ENCODE results near the gene ELMO3.

ELMO3 gene

DNA sequence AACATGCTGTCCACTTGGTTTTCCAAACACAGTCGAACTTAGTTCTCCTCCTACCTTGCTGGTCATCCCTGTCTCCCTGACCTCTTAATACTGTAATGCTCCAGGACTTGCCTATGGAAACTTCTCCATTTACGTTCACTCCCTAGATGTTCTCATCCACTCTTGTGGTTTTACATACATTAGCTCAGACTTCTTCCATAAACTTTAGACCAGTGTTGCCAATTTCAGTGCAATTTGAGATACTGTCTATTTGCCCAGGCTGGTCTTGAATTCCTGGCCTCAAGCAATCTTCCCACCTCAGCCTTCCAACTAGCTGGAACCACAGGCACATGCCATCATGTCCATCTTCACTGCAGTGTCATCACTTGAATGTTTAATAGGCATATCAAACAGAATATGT, 16.6 kb upstream of the ELMO3 start:
- no peak for DNase-seq (ENCODE audit: low spot score)
- H3K27me3 Mint-ChIP-seq (ENCODE audit: low read depth) = peaks cover 8% of the 10 kb centered on the region
- peaks cover 21% of the 10 kb centered on the region for H3K4me1 Mint-ChIP-seq (ENCODE audit: low read depth)
- H3K9me3 Mint-ChIP-seq = no peaks in the 10 kb centered on the region
- H3K4me3 Mint-ChIP-seq = no peak overlapping the region
- no peaks in the 10 kb centered on the region for H3K36me3 Mint-ChIP-seq (ENCODE audit: low read depth)
- no peak overlapping the region for H3K27ac Mint-ChIP-seq

DNA sequence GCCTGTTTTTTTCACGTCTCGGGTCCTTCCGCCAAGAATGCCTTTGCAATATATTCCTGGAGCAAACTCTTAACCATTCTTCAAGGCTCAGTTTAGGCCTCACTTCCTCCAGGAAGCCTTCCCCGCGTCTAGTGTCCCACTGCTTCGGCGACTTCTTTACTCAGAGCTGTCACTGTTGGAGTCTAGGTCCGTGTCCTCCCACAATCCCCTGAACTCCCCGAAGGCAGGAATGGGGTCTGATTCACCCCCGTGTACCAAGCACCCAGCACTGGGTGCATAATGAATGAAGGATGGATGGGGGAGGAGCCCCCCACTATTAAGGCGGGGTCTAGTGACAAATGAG, 15.7 kb upstream of the ELMO3 start:
- no peak for DNase-seq (ENCODE audit: low spot score)
- H3K27me3 Mint-ChIP-seq (ENCODE audit: low read depth) = peaks cover 8% of the 10 kb centered on the region
- H3K27ac Mint-ChIP-seq = no peak overlapping the region
- no peaks in the 10 kb centered on the region for H3K36me3 Mint-ChIP-seq (ENCODE audit: low read depth)
- no peak overlapping the region for H3K4me3 Mint-ChIP-seq
- no peaks in the 10 kb centered on the region for H3K9me3 Mint-ChIP-seq
- H3K4me1 Mint-ChIP-seq (ENCODE audit: low read depth) = peaks cover 16% of the 10 kb centered on the region

DNA sequence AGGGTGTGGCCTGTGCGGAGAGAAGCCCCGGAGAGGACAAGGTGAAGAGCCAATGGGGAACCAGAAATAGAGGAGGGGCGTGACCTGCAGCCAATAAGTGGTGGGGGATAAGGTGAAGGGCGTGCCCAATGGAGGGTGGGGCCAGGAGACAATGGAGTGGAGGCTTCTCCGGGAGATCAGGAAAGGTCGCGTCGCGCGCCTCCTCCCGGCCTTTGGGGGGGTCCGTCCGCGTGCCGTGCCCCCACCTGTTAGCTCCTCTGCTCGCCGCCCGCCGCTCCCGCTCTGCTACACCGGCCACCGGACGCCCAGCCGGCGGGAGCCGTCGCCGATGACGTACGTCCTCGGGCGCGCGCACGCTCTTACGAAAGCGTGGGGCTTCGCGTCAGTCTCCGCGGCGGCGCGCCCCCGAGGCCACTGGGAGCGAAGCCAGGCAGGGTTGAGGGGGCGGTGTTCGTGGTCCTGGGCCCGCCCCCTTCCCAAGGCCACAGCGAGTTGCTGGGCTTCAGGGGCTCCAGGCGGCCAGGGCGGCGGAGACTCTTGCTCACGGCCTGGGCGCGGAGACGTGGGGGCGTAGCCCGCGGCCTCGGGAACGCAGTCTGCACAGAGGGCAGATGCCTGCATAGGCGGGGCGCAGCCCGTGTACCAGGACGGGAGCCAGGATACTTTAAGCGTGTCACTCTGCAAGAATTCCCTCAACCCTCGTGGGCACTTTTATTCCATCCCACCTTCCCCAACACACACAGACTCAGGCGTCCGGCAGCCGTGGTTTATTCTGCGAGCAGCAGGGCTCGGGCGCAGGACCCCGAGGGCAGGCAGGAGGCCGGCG, 15.1 kb upstream of the ELMO3 start, which contains the start of gene MATCAP1:
Gene MATCAP1 (minus strand): TSS at position 337 of the 826 bp plus-strand sequence. CDS start 3,353 bp downstream, outside the sequence.
- no peaks in the 10 kb centered on the region for H3K36me3 Mint-ChIP-seq (ENCODE audit: low read depth)
- peaks cover 8% of the 10 kb centered on the region for H3K27me3 Mint-ChIP-seq (ENCODE audit: low read depth)
- H3K27ac Mint-ChIP-seq = peak within 1 kb of the TSS; percentile 66
- DNase-seq (ENCODE audit: low spot score) = peak; percentile 94
- H3K9me3 Mint-ChIP-seq = no peaks in the 10 kb centered on the region
- H3K4me1 Mint-ChIP-seq (ENCODE audit: low read depth) = peaks cover 13% of the 10 kb centered on the region
- H3K4me3 Mint-ChIP-seq = peak within 1 kb of the TSS; percentile 90

DNA sequence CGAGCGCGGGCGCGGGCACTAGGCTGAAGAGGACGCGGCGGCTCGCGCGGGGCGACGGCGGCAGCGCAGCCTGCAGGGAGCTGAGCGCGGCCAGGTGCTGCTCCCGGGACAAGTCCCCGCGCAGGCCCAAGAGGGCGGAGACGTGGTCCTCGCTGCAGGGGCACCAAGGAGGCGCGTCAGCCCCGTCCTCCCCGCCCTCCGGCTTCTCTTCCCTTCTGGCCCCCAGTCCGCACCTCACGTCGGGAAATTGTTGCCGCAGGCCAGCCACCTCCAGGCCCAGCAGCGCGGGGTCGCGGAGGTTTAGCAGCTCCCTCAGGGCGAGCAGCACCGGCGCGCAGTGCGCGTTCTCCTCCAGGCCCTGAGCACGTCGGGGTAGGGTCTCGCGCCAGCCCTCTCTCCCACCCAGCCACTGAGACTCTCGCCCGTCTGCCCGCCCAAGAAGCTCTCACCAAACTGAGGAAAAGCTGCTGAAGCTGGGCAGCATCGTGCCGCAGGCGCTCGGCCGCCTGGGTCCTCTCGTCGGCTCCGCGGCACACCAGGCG, 14.4 kb upstream of the ELMO3 start:
- H3K9me3 Mint-ChIP-seq = no peaks in the 10 kb centered on the region
- H3K27ac Mint-ChIP-seq = no peak overlapping the region
- H3K36me3 Mint-ChIP-seq (ENCODE audit: low read depth) = no peaks in the 10 kb centered on the region
- H3K4me1 Mint-ChIP-seq (ENCODE audit: low read depth) = peaks cover 10% of the 10 kb centered on the region
- H3K27me3 Mint-ChIP-seq (ENCODE audit: low read depth) = peaks cover 8% of the 10 kb centered on the region
- H3K4me3 Mint-ChIP-seq = peak overlapping the region; percentile 90
- DNase-seq (ENCODE audit: low spot score) = no peak

DNA sequence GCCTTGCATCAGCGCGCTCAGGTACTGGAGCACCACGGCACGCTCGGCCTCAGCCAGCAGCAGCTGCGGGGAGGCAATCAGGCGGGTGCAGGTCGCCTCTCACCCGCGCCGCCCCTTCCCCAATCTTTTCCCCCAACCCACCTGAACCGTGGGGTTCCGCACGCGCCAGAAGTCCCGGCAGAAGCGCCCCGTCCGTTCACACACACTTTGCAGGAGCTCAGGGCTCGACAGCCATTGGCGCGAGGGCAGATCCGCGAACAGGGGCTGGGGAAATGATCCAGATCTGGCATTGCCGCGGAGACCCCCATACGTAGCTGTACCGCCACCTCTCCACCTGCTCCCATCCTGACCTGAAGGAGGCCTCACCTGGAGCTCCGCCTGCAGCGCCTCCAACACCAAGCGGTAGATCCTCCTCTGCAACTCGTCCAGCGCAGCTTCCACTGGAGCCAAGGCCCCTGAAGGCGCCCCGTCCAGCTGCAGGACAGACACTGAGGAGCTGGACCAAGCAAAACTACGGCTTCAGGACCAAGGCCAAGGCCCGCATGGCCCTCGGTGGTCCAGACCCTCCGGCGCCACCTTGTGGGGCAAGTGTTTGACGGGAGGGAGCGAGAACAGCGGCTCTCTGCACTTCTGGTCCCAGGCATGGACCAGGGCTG, 13.8 kb upstream of the ELMO3 start:
- peak overlapping the region; percentile 90 for H3K4me3 Mint-ChIP-seq

DNA sequence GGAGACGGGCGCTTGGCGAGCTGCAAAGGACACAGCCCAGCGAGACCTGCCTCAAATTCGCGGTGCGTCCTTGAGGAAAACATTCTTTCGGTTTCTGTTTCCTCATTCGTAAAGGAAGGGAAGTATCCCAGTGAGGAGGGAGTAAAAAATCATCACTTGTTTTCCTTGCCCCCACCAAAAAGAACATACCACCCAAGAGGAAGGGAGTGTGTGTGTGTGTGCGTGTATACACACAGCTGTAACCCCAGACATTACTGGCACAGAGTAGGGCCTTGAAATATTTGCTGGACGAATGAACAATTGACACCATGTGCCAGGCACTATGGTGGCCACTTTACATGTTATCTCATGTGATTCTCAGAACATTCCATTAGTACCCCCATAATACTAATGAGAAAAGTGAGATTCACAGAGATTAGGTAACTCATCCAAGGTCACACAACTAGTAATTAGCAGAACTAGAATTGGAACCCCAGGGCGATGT, 13.2 kb upstream of the ELMO3 start:
- no peaks in the 10 kb centered on the region for H3K36me3 Mint-ChIP-seq (ENCODE audit: low read depth)
- H3K4me3 Mint-ChIP-seq = peak overlapping the region; percentile 90
- no peak overlapping the region for H3K27ac Mint-ChIP-seq

More for the DNA sequence above, 13.8 kb upstream of the ELMO3 start:
- H3K4me1 Mint-ChIP-seq (ENCODE audit: low read depth) = peaks cover 10% of the 10 kb centered on the region
- peak; percentile 83 for DNase-seq (ENCODE audit: low spot score)
- H3K27ac Mint-ChIP-seq = peak overlapping the region; percentile 85
- peaks cover 8% of the 10 kb centered on the region for H3K27me3 Mint-ChIP-seq (ENCODE audit: low read depth)
- no peaks in the 10 kb centered on the region for H3K9me3 Mint-ChIP-seq
- no peaks in the 10 kb centered on the region for H3K36me3 Mint-ChIP-seq (ENCODE audit: low read depth)

DNA sequence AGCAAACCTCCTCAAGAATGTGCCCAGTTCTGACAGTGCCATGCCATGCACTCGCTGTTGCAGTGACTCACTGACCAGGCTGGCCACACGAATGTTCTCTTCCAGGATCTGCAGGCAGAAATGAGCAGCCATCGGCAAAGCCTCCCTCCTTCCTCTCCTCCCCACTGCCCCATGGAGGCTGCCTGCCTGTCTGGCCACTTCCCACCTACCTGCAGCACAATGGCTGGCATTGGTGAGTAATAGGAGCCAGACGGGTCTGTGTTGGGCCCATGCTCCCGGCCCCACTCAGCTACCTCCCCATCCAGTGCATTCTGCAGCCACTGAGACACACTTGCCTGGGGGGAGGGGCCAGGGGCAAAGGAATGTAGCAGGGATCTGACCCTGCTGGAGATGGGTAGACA, 12.4 kb upstream of the ELMO3 start:
- peaks cover 16% of the 10 kb centered on the region for H3K4me1 Mint-ChIP-seq (ENCODE audit: low read depth)
- no peak overlapping the region for H3K4me3 Mint-ChIP-seq
- no peaks in the 10 kb centered on the region for H3K9me3 Mint-ChIP-seq
- no peaks in the 10 kb centered on the region for H3K36me3 Mint-ChIP-seq (ENCODE audit: low read depth)
- H3K27me3 Mint-ChIP-seq (ENCODE audit: low read depth) = peaks cover 8% of the 10 kb centered on the region
- DNase-seq (ENCODE audit: low spot score) = no peak
- no peak overlapping the region for H3K27ac Mint-ChIP-seq

More for the DNA sequence above, 13.2 kb upstream of the ELMO3 start:
- Mint-ChIP-seq H3K9me3 (no peaks in the 10 kb centered on the region), H3K4me1 (ENCODE audit: low read depth) (peaks cover 10% of the 10 kb centered on the region), H3K27me3 (ENCODE audit: low read depth) (peaks cover 8% of the 10 kb centered on the region)
- no peak for DNase-seq (ENCODE audit: low spot score)

DNA sequence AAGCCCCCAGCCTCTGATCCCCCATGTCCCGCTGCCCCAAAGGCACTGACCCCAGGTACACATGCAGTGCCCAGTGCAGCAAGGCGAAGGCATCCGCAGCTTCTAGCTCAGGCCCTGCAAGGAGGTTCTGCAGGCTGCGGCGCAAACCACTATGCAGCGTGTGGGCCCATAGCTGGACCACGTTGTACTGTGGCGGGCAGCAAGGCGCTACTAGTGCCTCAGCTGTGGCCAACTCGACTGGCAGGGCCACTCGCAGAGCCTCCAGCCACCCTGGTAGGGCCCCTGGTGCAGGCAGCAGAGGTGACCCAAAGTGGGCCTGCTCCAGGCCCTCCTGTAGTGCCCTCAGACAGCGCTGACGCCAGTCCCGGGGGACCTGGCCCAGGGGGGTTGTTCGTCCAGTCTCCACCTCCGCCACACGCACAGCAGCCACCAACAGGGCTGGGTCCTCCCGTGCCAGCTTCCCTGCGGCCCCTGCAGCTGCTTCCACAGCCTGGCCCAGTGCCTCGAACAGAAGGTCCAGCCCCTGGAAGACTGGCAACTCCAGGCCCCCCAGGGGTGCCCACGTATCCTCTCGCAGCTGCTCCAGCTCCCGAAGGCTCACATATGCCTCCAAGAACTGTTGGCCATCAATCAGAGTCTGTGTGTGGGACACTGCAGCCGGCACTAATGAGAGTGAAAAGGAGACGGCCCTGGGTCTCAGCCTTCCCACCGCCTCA, 11.6 kb upstream of the ELMO3 start:
- Mint-ChIP-seq H3K4me3 (no peak overlapping the region), H3K36me3 (ENCODE audit: low read depth) (peaks cover under 1% of the 10 kb centered on the region), H3K9me3 (no peaks in the 10 kb centered on the region), H3K27ac (no peak overlapping the region), H3K4me1 (ENCODE audit: low read depth) (peaks cover 20% of the 10 kb centered on the region), H3K27me3 (ENCODE audit: low read depth) (peaks cover 8% of the 10 kb centered on the region)
- DNase-seq (ENCODE audit: low spot score) = no peak

DNA sequence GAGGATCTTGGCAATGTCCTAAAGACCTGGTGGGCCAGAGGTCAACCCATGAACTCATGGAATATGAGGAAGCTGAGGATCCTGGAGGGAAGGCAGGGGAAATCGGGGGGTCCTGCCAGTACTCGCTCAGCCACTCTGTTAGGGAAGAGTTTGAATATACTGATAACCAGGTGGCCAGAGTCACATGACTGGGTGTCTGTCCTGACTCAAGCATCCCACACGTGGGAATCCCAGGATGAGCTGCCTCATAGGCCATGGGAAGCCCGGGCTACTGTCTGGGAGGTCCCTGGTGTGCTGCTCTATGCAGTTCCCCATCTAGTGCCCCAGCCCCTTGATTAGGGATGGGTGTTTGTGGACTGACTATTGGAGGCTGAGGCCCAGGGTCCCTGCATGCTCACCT, 10.6 kb upstream of the ELMO3 start:
- no peak for DNase-seq (ENCODE audit: low spot score)
- peaks cover 30% of the 10 kb centered on the region for H3K4me1 Mint-ChIP-seq (ENCODE audit: low read depth)
- H3K27me3 Mint-ChIP-seq (ENCODE audit: low read depth) = peaks cover 8% of the 10 kb centered on the region
- peaks cover 10% of the 10 kb centered on the region for H3K36me3 Mint-ChIP-seq (ENCODE audit: low read depth)
- no peaks in the 10 kb centered on the region for H3K9me3 Mint-ChIP-seq
- no peak overlapping the region for H3K4me3 Mint-ChIP-seq
- H3K27ac Mint-ChIP-seq = no peak overlapping the region

DNA sequence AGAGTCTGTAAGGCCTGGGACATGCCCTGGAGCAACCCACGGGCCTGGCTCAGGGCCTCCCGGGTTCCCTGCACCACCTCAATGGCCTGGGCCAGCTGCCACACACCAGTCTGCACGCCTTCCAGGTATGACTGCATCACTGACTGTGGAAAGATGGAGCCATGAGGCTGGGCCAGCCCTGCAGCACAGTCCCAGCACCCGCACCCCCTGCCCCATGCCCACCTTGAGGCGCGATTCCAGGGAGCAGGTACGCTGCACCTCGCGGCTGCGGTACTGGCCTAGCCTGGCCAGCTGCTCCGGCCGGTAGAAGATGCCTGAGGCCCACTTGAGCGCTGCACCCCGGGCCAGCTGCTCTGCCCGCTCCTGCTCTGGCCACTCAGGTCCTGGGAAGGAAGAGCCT, 10.1 kb upstream of the ELMO3 start:
- Mint-ChIP-seq H3K4me3 (no peak overlapping the region), H3K4me1 (ENCODE audit: low read depth) (peaks cover 34% of the 10 kb centered on the region), H3K27me3 (ENCODE audit: low read depth) (peaks cover 8% of the 10 kb centered on the region), H3K36me3 (ENCODE audit: low read depth) (peaks cover 15% of the 10 kb centered on the region), H3K27ac (no peak overlapping the region), H3K9me3 (no peaks in the 10 kb centered on the region)
- DNase-seq (ENCODE audit: low spot score) = no peak

DNA sequence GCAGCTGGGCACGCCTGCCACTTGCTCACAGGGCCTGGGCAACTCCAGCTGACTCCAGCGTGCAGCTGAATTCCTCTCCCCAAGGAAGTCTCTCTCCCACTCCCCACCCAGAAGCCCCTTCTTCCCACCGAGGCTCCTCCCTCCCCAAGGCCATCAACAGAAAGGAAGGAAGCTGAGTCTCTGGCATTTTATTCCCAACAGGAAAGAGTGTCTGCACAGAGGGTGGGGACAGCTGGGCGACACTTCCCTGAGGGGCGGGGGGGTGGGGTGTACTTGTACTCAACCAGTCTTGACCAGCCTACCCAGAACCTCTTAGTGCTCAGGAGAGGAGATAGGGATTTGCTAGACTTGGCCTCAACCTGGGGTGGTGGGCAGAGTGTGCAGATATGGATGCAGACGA, 8.9 kb upstream of the ELMO3 start, which contains the start of gene EXOC3L1:
Gene EXOC3L1 (minus strand): TSS at position 96 of the 400 bp plus-strand sequence. CDS start 460 bp downstream, outside the sequence.
- Mint-ChIP-seq H3K36me3 (ENCODE audit: low read depth) (peaks cover 25% of the 10 kb centered on the region), H3K27ac (no peak within 1 kb of the TSS), H3K27me3 (ENCODE audit: low read depth) (peaks cover 7% of the 10 kb centered on the region), H3K4me3 (peak within 1 kb of the TSS; percentile 95), H3K9me3 (no peaks in the 10 kb centered on the region), H3K4me1 (ENCODE audit: low read depth) (peaks cover 35% of the 10 kb centered on the region)
- DNase-seq (ENCODE audit: low spot score) = no peak

DNA sequence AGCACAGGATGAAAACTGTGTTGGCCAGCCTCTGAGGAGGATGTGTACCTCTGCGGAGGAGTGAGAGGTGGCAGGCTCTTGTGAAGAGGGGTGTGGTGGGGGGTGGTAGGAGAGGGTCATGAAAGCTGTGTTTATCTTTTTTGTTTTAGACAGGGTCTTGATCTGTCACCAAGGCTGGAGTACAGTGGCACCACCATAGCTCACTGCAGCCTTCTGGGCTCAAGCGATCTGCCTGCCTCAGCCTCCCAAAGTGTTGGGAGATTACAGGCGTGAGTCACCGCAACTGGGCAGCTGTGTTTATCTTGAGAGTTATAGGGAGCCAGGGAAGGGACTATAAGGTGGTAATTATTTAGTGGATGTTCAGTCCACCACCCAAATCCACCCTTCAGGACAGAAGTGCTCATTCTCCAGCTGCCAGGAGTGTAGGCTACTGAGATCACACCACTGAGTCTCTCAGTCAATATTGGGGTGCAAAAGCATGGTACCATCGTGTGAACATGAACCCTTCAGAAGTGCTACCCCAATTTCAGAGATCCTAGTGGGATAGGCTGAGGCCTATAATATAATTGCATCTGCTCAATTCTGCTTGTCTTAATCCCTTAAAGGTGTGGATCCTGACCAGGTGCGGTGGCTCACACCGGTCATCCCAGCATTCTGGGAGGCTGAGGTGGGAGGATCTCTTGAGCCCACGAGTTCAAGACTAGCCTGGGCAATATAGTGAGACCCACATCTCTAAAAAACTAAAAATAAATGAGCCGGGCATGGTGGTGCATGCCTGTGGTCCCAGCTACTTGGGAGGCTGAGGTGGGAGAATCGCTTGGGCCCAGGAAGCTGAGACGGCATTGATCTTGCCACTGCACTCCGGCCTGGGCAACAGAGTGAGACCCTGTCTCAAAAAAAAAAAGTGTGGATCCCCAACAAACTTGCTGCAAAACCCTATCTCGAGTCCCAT, 8.2 kb upstream of the ELMO3 start:
- H3K27ac Mint-ChIP-seq = no peak overlapping the region
- peaks cover 32% of the 10 kb centered on the region for H3K36me3 Mint-ChIP-seq (ENCODE audit: low read depth)
- H3K4me1 Mint-ChIP-seq (ENCODE audit: low read depth) = peaks cover 29% of the 10 kb centered on the region
- no peak for DNase-seq (ENCODE audit: low spot score)
- H3K9me3 Mint-ChIP-seq = no peaks in the 10 kb centered on the region
- H3K27me3 Mint-ChIP-seq (ENCODE audit: low read depth) = no peaks in the 10 kb centered on the region
- H3K4me3 Mint-ChIP-seq = peak overlapping the region; percentile 95

Data from T-helper 2 cell treated with Interferon-gamma antibody and Interleukin-4, amounts not matched to agents 5 μg/mL and 100 μg/mL, for 36 hours (primary cell).